OCI-M2 (cell line): Measurements from ENCODE around the gene SIMC1.

ENCODE experiments used
- DNase-seq: peaks from one replicate; lab custom pipeline; 2025; ENCODE audit not compliant: unreplicated experiment; lab: John Stamatoyannopoulos, UW

Gene SIMC1

GRCh38 chr5:176387384-176387925 lies 149.2 kb downstream of the SIMC1 start:
- no peak for DNase-seq

GRCh38 chr5:176388003-176388443 lies 149.8 kb downstream of the SIMC1 start:
- DNase-seq, result no peak

GRCh38 chr5:176388444-176389134 lies 150.4 kb downstream of the SIMC1 start, which contains the start of the genes HIGD2A and NOP16:
TSS of gene HIGD2A (plus strand) at chr5:176388751. CDS start at chr5:176388820, 69 bp downstream.
TSS of gene NOP16 (minus strand) at chr5:176388598. CDS start at chr5:176388539, 59 bp downstream.
- peak; percentile 72 for DNase-seq

- no peak for DNase-seq
These were observed 151.2 kb downstream of the SIMC1 start for GRCh38 chr5:176389135-176390123.

GRCh38 chr5:176391479-176391878 lies 153.3 kb downstream of the SIMC1 start:
- DNase-seq, result no peak

GRCh38 chr5:176391999-176392398 lies 153.8 kb downstream of the SIMC1 start:
- no peak for DNase-seq

GRCh38 chr5:176392526-176392925 lies 154.3 kb downstream of the SIMC1 start:
- DNase-seq, result no peak

- DNase-seq, result no peak
These were observed 155.9 kb downstream of the SIMC1 start for GRCh38 chr5:176394096-176394495.

- DNase-seq, result no peak
These were observed 156.9 kb downstream of the SIMC1 start for GRCh38 chr5:176394881-176395675.
